Activated effector memory CD4-positive, alpha-beta T cell treated with anti-CD3 and anti-CD28 coated beads, Interleukin-2, amount 50 U/mL, for 16 hours (primary cell): Measurements from ENCODE around the gene RBM10.

Source experiments
- DNase-seq: peaks from one replicate; pipeline ENCODE4 v3.0.0-alpha.2; 2020

The RBM10 gene

GRCh38 chrX:47200385-47201150 lies 55.5 kb downstream of the RBM10 start:
- no peak for DNase-seq

GRCh38 chrX:47201345-47201944 lies 56.4 kb downstream of the RBM10 start:
- DNase-seq, result no peak

- no peak for DNase-seq
These were observed 57.3 kb downstream of the RBM10 start for GRCh38 chrX:47202316-47202715.

GRCh38 chrX:47202877-47203276 lies 57.9 kb downstream of the RBM10 start:
- no peak for DNase-seq

- DNase-seq, result no peak
These were observed 59.9 kb downstream of the RBM10 start for GRCh38 chrX:47204970-47205369.

- DNase-seq, result no peak
These were observed 61.3 kb downstream of the RBM10 start for GRCh38 chrX:47206316-47206715.

GRCh38 chrX:47208108-47208507 lies 63.1 kb downstream of the RBM10 start:
- no peak for DNase-seq

- no peak for DNase-seq
These were observed 64.7 kb downstream of the RBM10 start for GRCh38 chrX:47209508-47210238.

- DNase-seq, result no peak
These were observed 65.8 kb downstream of the RBM10 start for GRCh38 chrX:47210661-47211425.

GRCh38 chrX:47212381-47213293 lies 67.6 kb downstream of the RBM10 start:
- peak; percentile 24 for DNase-seq

- peak; percentile 33 for DNase-seq
These were observed 69.5 kb downstream of the RBM10 start for GRCh38 chrX:47214435-47215077.

GRCh38 chrX:47215291-47215900 lies 70.4 kb downstream of the RBM10 start:
- DNase-seq, result peak; percentile 27

GRCh38 chrX:47216393-47216925 lies 71.4 kb downstream of the RBM10 start:
- DNase-seq, result no peak

GRCh38 chrX:47217121-47217851 lies 72.3 kb downstream of the RBM10 start:
- peak; percentile 64 for DNase-seq

GRCh38 chrX:47217852-47218279 lies 72.8 kb downstream of the RBM10 start:
- DNase-seq, result peak; percentile 97

GRCh38 chrX:47218280-47218919 lies 73.4 kb downstream of the RBM10 start, which contains the start of gene CDK16:
CDK16 (plus strand) TSS chrX:47218681; CDS start chrX:47223558, 4,877 bp downstream.
- peak; percentile 89 for DNase-seq

GRCh38 chrX:47218920-47219815 lies 74.1 kb downstream of the RBM10 start:
- DNase-seq, result peak; percentile 84

- peak; percentile 4 for DNase-seq
These were observed 76.7 kb downstream of the RBM10 start for GRCh38 chrX:47221756-47222155.
